Lower lobe of right lung (tissue), 2 donors: ENCODE results near the gene ADAMTS8. TPM values are rescaled to one million over a fixed set of nuclear protein-coding genes. Genes with fewer than 3 reads are reported as not detected.

ENCODE experiments used
- ATAC-seq, 2 donors: fragments of 200-7000 bp; cut with Tn5 transposase; one replicate each; pipeline ENCODE4 v1.9.1; 2020 to 2022; ENCODE audit warnings: mild to moderate bottlenecking in 2 of 2, moderate library complexity in 2 of 2
- DNase-seq: peaks from one replicate; pipeline ENCODE4 v3.0.0-alpha.2; 2020
- H3K27ac ChIP-seq: fragments of 200-600 bp; one replicate; pipeline ENCODE4 v1.8.0; 2022
- H3K27me3 ChIP-seq: fragments of 200-600 bp; one replicate; pipeline ENCODE4 v1.8.0; 2022; ENCODE audit warnings: low read depth
- H3K36me3 ChIP-seq: fragments of 200-600 bp; one replicate; pipeline ENCODE4 v1.8.0; 2022; ENCODE audit warnings: mild to moderate bottlenecking
- H3K4me1 ChIP-seq: fragments of 200-600 bp; one replicate; pipeline ENCODE4 v1.8.0; 2022
- H3K4me3 ChIP-seq: fragments of 200-600 bp; one replicate; pipeline ENCODE4 v1.8.0; 2022; ENCODE audit warnings: mild to moderate bottlenecking
- H3K9me3 ChIP-seq: fragments of 200-600 bp; one replicate; pipeline ENCODE4 v1.8.0; 2022
- CTCF ChIP-seq: fragments of 200-600 bp; IDR thresholded peaks from one replicate; pipeline ENCODE4 v1.8.0; 2022; ENCODE audit warnings: antibody characterized with exemption, mild to moderate bottlenecking
- intact Hi-C: fragments of 100-400 bp; cut with DNase I; formaldehyde crosslinking; loops from one replicate; pipeline ENCODE4 v1.11.0; 2022
- total RNA-seq: library from RNA; stranded (reverse); fragmentation: NEBNext Ultra II Directional; extraction: Animal tissue kit (Norgen Biotek cat#: 25700); gene quantifications from one replicate; pipeline ENCODE4 v1.2.1, GENCODE V29; 2021
- donor health status: DM: no; HTN: yes; CAD: no; lungs with severe emphysema.

Gene ADAMTS8
- total RNA-seq, 1 donor from 2014 or later: 23.0 TPM

GRCh38 chr11:130431801-130432200, 3.4 kb upstream of the ADAMTS8 start:
- no peak for TF ChIP-seq CTCF
- H3K36me3 ChIP-seq: no peaks in the 10 kb centered on the region
- H3K4me3 ChIP-seq: no peak overlapping the region
- intact Hi-C loops: loop anchor here (5.0 kb wide), 1 partner anchor 430 kb away; no protein-coding TSS in a partner anchor
- H3K27ac ChIP-seq: no peak overlapping the region
- peaks cover 12% of the 10 kb centered on the region for H3K4me1 ChIP-seq
- ATAC-seq: no peak
- DNase-seq: no peak
- no peaks in the 10 kb centered on the region for H3K9me3 ChIP-seq
- H3K27me3 ChIP-seq: peaks cover 36% of the 10 kb centered on the region

GRCh38 chr11:130431331-130431773, 2.9 kb upstream of the ADAMTS8 start:
- no peak overlapping the region for H3K4me3 ChIP-seq
- TF ChIP-seq CTCF: peak; percentile 65
- DNase-seq (peak; percentile 74), ATAC-seq (peak; percentile 62 to 63)
- intact Hi-C loops: loop anchor here (5.0 kb wide), 1 partner anchor 431 kb away; no protein-coding TSS in a partner anchor
- peaks cover 12% of the 10 kb centered on the region for H3K4me1 ChIP-seq
- no peaks in the 10 kb centered on the region for H3K36me3 ChIP-seq
- H3K27ac ChIP-seq: no peak overlapping the region
- peaks cover 41% of the 10 kb centered on the region for H3K27me3 ChIP-seq
- H3K9me3 ChIP-seq: no peaks in the 10 kb centered on the region

- ATAC-seq: no peak
- H3K36me3 ChIP-seq: no peaks in the 10 kb centered on the region
- intact Hi-C loops: loop anchor here (5.0 kb wide), 1 partner anchor 432 kb away; no protein-coding TSS in a partner anchor
- DNase-seq: no peak
- no peak overlapping the region for H3K4me3 ChIP-seq
- peaks cover 9% of the 10 kb centered on the region for H3K4me1 ChIP-seq
- no peak for TF ChIP-seq CTCF
- H3K27ac ChIP-seq: no peak overlapping the region
- H3K27me3 ChIP-seq: peaks cover 55% of the 10 kb centered on the region
- H3K9me3 ChIP-seq: no peaks in the 10 kb centered on the region
Measured at GRCh38 chr11:130429983-130430382, 1.6 kb upstream of the ADAMTS8 start.

GRCh38 chr11:130429120-130429681, 792 bp upstream of the ADAMTS8 start:
- TF ChIP-seq CTCF: no peak
- intact Hi-C loops: no loop called here
- ATAC-seq: no peak
- no peaks in the 10 kb centered on the region for H3K9me3 ChIP-seq
- no peak for DNase-seq
- H3K4me3 ChIP-seq: peak overlapping the region; percentile 54
- H3K36me3 ChIP-seq: no peaks in the 10 kb centered on the region
- H3K27ac ChIP-seq: no peak overlapping the region
- H3K4me1 ChIP-seq: peaks cover 8% of the 10 kb centered on the region
- H3K27me3 ChIP-seq: peaks cover 60% of the 10 kb centered on the region

- H3K27me3 ChIP-seq: peaks cover 68% of the 10 kb centered on the region
- DNase-seq (peak; percentile 42), ATAC-seq (peak; percentile 8 to 11)
- no peaks in the 10 kb centered on the region for H3K9me3 ChIP-seq
- no peaks in the 10 kb centered on the region for H3K36me3 ChIP-seq
- H3K4me3 ChIP-seq: peak overlapping the region; percentile 54
- intact Hi-C loops: no loop called here
- peaks cover 8% of the 10 kb centered on the region for H3K4me1 ChIP-seq
- TF ChIP-seq CTCF: no peak
- peak overlapping the region; percentile 75 for H3K27ac ChIP-seq
Measured at GRCh38 chr11:130427581-130428315, 661 bp downstream of the ADAMTS8 start.
